GM19099 (cell line): ENCODE measurements around the gene DDX31.

ENCODE experiments used
- POLR2A ChIP-seq: IDR thresholded peaks from 3 replicates; pipeline ENCODE4 v1.6.1; 2011; ENCODE audit warnings: low read depth; ENCODE audit not compliant: insufficient read length; ENCODE audit errors: extremely low read depth

DDX31 gene

DNA sequence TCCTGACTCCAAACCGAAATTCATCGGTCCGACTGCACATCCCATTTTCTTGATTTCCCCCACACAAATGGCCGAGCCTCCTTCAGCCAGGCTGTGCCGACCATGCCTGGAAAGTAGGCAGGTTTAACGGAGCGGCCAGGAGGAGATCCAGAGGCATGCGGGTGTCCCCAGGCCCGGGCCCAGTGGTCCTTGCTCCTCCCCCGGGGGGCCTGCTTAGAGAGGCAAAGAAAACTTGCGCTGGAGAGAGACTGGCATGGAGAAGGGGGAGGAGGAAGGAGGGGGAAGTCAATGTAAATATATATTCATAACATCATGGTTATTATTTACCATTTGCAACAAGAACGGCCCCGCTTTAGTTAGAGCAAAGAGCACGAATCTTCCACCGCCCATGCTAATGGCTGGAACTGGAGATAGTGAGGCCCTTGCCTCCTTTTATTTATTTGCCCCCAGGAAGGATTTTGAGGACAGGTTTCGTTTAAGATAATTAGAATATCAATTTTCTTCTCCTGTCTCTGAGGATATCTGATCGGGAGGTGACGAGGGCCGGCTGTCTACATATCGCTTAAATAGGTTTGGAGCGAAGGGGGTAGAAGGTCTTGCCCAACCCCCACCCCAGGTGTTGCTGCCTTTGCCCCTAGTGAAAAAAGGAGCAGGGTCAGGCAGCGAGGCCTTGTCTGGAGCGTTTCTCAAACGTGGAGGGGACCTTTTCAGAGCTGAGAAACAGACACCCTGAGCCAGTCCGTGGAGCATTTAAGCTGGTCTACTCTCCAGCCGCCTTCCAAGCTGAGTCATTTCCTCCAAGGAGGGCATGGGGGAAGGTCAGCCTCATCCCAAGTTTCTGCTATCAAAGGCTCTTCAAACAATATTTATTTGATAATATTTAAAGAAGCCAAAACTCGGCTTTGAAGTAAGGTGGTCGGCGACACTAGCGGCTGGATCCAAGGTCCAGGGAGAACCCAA lies 84.9 kb downstream of the DDX31 start:
- TF ChIP-seq POLR2A, result no peak

DNA sequence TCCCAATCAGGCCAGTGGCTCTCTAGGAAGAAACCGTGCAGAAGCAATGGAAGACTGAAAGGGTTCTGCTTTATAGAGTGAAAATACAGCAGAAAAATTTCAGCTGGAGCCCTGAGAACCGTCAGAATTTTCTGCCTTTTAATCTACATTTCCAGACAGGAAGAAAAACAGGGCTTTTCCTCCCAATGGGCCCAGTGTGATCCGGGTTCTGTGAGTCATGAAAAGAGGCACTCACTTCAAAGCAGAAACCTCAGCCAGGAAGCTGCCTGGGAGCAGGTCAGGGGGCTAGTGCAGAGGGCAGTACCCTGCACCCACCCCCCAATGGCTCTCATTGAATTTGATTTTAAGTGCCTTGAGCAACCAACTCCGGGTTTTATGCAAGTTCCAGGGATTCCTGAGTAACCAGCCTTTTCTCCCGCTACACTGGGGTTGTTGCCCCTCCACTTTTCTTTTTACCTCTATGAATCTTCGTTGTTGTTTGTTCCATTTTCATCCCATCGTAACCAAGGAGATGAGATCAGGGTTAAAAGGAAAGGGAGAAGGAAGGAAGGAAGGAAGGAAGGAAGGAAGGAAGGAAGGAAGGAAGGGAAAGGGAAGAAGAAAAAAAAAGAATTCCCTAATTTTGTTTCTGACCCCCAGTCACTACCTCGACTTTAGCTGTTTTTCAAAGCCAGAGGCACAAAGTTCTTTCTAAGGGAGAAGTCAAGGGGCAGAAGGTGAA lies 86.0 kb downstream of the DDX31 start:
- TF ChIP-seq POLR2A, result no peak

DNA sequence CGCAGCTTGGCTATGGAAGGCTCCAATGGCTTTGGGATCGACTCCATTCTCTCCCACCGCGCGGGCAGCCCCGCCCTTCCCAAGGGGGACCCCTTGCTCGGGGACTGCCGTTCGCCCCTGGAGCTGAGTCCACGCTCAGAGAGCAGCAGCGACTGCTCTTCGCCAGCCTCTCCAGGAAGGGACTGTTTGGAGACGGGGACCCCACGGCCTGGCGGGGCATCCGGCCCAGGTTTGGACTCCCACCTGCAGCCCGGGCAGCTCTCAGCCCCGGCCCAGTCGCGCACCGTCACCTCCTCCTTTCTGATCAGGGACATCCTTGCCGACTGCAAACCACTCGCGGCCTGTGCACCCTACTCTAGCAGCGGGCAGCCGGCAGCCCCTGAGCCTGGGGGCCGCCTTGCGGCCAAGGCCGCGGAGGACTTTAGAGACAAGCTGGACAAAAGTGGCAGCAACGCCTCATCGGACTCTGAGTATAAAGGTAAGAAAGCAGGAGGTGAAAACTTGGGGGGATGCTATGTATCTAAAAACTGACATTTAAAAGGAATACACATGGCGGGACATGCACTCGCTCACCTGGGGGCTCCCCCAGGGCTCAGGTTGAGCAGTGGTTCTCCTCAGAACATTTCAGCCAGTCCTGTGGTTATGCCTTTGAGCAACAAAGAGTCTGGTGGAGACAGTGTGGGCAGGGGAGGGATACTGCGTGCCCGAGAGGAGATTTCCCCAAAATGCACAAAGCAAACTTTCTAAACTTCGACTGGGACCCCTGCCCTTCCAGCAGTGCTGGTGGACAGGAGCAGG lies 86.8 kb downstream of the DDX31 start:
- no peak for TF ChIP-seq POLR2A

DNA sequence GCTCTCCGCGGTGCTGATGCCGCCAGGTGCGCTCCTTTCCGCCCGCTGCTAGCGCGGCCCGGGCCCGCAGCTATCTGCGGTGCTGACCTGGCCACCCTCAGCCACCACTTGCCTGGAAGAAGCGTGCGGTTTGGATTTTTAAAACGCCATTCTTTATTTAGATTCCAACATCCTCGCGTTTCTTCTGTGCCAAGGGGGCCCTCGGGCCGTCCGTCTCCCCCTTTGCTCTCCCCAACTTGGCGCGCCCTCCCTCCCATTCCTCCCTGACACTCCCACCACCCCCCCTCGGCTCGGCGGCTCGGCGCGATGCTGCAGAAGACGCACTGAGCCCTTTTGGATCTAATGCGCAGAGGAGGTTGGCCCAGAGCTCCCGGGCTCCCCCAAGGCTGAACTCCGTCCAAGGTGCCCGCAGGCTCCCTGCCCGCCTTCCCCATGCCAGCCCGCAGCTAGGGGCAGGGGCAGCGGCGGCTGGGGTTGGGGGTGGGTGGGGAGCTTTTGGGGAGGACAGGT lies 87.5 kb downstream of the DDX31 start, which contains the start of gene BARHL1:
Gene BARHL1 (plus strand): TSS at position 331 of the 510 bp plus-strand sequence. CDS start 192 bp downstream, outside the sequence.
- TF ChIP-seq POLR2A, result no peak

DNA sequence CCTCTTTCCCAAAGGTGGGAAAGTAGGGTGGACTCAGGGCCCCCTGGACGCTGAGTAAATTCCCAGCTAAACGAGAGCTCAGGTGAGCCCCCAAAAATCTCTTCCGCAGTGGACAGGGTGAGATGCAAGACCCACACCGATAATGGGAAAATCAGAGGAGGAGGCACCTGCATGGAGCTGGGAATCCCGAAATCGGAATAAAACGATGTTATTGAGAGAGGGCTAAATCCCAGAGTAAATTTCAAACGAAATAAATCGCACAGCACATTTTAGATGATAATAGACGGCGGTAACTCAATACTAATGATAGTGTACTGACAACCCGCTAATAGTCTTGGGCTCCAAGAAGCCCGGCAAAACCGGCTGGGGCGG lies 90.4 kb downstream of the DDX31 start:
- no peak for TF ChIP-seq POLR2A

DNA sequence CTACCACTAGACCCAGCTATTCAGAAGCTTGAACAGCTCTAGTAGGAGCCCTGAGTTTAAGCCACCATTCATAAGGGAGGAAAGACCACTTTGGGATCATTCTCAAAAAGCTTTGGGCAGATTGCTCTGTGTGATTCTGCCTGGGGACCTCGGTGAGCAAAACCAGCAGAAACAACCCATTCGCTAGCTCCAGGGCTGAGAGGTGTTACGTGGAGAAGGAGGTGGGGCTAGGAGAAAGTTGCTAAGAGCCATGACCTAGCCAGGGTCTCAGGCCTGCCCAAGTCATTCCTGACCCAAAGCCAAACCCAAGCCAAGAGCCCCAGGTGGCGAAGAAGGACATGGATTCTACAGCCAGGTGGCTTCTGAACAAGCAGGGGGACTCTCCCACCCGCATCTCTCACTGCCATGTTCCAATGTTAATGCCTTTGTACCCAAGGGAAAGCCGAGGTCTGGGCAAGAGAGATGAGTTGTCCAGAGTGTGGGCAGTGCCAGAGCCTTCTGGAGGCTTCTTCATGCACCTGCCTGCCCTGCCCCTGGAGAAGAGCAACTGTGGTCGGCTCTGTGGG lies 91.3 kb downstream of the DDX31 start:
- no peak for TF ChIP-seq POLR2A

DNA sequence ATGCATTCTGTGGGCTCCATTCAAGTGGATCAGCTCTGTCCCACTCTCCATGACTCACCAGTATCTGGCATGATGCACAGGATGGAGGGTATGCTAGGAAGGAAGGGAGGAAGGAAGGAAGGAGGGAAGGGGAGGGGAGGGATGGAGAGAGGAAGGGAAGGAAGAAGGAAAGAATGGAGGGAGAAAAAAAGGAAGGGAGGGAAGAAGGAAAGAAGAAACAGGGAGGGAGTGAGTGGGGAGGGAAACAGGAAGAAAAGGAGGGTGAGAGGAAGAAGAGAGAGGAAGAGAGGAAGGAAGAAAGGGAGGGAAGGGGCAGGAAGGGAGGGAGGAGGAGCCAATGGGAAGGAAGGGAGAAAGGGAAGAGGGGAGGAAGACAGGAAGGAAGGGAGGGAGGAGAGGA lies 92.7 kb downstream of the DDX31 start:
- no peak for TF ChIP-seq POLR2A

DNA sequence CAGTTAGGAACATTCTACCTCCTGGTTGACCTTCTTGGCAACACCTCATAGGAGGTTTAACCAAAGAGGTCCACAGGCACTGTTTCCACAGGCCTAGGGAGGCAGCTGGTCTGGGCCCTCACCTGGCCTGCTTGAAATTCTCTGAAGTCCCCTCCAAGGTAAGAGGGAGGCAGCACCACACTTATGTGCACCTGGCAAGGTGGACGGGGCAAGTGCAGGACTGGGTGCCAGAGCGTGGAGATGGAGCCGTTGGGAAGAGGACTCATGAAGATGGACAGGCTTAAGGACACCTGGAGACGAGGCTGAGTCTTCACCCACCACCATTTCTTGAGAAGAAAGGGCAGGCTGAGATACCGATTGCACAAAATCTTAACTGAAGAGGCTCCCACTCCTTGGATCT lies 94.0 kb downstream of the DDX31 start:
- TF ChIP-seq POLR2A, result no peak

DNA sequence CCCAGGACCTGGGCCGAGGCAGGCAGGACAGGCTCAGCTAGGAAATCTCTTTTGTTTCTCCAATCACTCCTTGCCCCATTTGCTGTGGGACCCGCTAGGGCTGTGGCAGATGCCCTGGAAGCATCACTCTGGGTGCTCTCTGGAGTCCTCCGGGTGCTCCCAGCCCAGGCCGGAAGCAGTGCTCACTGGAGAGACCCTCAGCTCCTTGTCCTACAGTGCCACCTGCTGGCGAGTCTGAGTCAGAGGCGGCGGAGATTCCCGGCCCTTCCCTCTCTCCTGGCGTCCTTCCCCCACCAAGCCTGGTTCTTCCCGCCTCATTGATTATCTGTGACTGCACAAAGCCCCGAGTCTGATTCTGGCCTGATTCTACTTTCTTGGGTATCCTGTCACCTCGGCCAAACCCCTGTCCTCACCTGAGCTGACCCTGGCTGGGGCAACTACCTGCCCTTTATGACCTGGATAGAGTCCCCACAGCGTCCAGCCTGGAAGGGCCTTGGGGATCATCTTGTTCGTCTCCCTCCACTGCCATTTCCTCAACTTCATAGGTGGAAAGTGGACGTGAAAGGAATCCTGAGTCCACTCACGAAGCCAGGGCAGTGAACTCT lies 94.7 kb downstream of the DDX31 start:
- TF ChIP-seq POLR2A, result no peak

DNA sequence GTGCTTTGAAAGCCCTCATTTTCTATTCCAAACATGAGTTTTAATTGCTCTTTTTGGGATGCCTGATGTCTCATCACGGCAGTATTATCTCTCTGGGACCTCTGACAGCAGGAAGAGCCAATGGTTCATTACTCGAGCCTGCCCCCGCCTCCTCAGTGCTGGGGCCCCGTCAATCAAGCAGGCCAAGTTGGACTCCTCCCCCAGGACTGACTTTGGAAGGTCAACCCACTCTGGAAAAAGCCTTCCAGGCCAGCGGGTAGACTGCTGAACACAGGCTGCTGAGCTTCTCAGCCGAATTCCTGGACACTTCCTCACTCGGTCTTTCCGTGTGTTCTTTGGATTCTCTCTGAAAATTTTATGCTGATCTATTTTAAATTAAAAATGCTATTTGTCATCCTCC lies 96.9 kb downstream of the DDX31 start:
- TF ChIP-seq POLR2A, result no peak

DNA sequence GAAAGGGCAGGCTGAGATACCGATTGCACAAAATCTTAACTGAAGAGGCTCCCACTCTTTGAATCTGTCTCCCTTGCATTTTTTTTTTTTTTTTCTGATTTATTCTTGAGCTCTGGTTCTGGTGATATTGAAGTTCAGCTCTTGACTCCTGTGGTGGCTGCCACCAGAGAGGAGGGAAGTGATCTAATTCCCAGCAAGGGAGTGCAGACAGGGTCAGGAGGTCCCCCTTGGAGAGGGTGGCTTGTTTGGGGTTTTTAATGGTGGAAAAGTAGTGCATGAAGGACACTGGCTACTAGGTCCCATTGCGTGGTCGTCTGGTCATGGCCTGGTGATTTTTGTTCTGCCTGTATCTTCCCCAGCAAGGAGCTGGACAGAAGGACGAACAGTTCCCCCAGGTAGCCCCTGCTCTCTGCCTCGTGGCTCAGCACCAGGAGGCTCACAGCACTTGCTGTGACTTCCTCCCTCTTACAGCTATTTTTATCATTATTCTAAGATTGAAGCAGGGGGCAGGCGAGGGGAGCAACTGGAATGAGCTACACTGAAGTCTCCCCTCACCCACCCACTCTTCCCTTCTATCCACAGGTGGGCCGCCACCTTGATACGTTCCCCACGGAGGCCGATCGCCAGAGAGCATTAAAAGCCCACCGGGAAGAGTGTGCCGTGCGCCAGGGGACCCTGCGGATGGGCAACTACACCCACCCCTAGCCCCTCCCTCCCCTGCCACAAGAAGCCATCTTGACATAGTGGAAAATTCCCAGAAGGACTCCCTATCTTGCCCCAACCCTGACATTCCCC lies 97.8 kb downstream of the DDX31 start:
- no peak for TF ChIP-seq POLR2A

DNA sequence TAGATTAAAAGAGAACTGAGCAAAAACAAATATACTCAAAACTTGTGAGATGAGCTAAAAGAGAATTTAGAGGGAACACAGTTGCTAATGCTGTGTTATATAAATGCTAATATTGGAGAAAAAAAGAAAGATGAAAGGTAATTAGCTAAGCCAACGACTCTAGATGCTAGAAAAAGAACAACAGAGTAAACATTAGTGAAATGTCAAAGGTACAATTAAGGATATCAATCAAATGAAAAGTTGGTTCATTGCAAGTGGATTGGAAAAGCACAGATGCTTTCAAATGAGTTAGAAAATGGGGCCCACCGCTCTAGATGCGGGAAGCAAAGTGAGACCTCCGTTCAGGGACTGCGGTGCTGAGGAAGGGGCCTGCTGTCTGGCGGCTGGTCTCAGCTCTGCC lies 105.3 kb downstream of the DDX31 start:
- no peak for TF ChIP-seq POLR2A

DNA sequence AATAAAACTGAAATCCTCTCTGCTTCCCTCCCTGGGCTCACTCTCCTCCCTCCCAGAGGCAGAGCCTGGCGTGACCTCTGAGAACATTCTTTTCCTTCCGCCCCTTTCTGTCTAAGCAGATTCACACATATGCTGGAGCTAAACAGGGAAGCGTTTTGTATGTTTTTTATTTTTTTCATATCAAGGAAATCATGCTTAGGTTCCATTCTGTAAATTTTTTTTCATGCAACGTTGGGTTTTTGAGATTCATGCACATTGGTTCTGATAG lies 107.5 kb downstream of the DDX31 start:
- TF ChIP-seq POLR2A, result no peak
